SK-N-SH treated with all-trans-retinoic acid at 6 μM for 48 hours (cell line): ENCODE results near the gene PHPT1.

ENCODE experiments used
- ARNTL ChIP-seq: fragments of 450-650 bp; formaldehyde crosslinking; IDR thresholded peaks from 2 replicates; pipeline ENCODE4 v1.5.0; 2020; ENCODE audit warnings: low read depth, mild to moderate bottlenecking, moderate library complexity, borderline replicate concordance
- BACH2 ChIP-seq: fragments of 250-450 bp; sonication (Bioruptor Pico); IDR thresholded peaks from 2 replicates; pipeline ENCODE4 v1.9.0; 2021; ENCODE audit warnings: mild to moderate bottlenecking, borderline replicate concordance
- CREB5 ChIP-seq: fragments of 250-450 bp; sonication (Bioruptor Pico); IDR thresholded peaks from 2 replicates; pipeline ENCODE4 v1.5.1; 2020; ENCODE audit warnings: low read depth, mild to moderate bottlenecking, moderate library complexity
- GLIS3 ChIP-seq: fragments of 250-450 bp; sonication (Bioruptor Pico); IDR thresholded peaks from 2 replicates; pipeline ENCODE4 v1.5.0; 2020; ENCODE audit warnings: mild to moderate bottlenecking, moderate library complexity
- ISL1 ChIP-seq: fragments of 250-450 bp; sonication (Bioruptor Pico); IDR thresholded peaks from 2 replicates; pipeline ENCODE4 v2.1.2; 2022; ENCODE audit warnings: mild to moderate bottlenecking, moderate library complexity
- POU6F1 ChIP-seq: fragments of 250-450 bp; sonication (Bioruptor Pico); IDR thresholded peaks from 2 replicates; pipeline ENCODE4 v1.8.0; 2021; ENCODE audit warnings: low read depth, mild to moderate bottlenecking, moderate library complexity, borderline replicate concordance
- RARB ChIP-seq: fragments of 250-450 bp; sonication (Bioruptor Pico); IDR thresholded peaks from 2 replicates; pipeline ENCODE4 v1.8.0; 2021; ENCODE audit warnings: mild to moderate bottlenecking, moderate library complexity
- TOX ChIP-seq: fragments of 250-450 bp; sonication (Bioruptor Pico); IDR thresholded peaks from 2 replicates; pipeline ENCODE4 v1.8.0; 2021; ENCODE audit warnings: mild to moderate bottlenecking, moderate library complexity, borderline replicate concordance
- TSHZ2 ChIP-seq: fragments of 250-450 bp; sonication (Bioruptor Pico); IDR thresholded peaks from 2 replicates; pipeline ENCODE4 v1.5.0; 2020; ENCODE audit warnings: mild to moderate bottlenecking, moderate library complexity
- ZC3H10 ChIP-seq: fragments of 250-450 bp; sonication (Bioruptor Pico); IDR thresholded peaks from 2 replicates; pipeline ENCODE4 v1.5.1; 2021; ENCODE audit warnings: mild to moderate bottlenecking, moderate library complexity
- ZFP3 ChIP-seq: fragments of 250-450 bp; sonication (Bioruptor Pico); IDR thresholded peaks from 2 replicates; pipeline ENCODE4 v1.5.0; 2020; ENCODE audit warnings: mild to moderate bottlenecking, moderate library complexity
- ZFP30 ChIP-seq: fragments of 450-650 bp; formaldehyde crosslinking; IDR thresholded peaks from 2 replicates; pipeline ENCODE4 v1.5.0; 2022; ENCODE audit warnings: mild to moderate bottlenecking, moderate library complexity
- ZNF565 ChIP-seq: fragments of 450-650 bp; formaldehyde crosslinking; conservative IDR thresholded peaks from 2 replicates; pipeline ENCODE4 v1.5.0; 2020; ENCODE audit warnings: low read depth, mild to moderate bottlenecking, moderate library complexity
- ZNF8 ChIP-seq: fragments of 450-650 bp; formaldehyde crosslinking; IDR thresholded peaks from 2 replicates; pipeline ENCODE4 v1.5.0; 2020; ENCODE audit warnings: mild to moderate bottlenecking, moderate library complexity

GRCh38 chr9:136808075-136808805 is 41.0 kb upstream of the PHPT1 start:
- no peak for TF ChIP-seq POU6F1 (CRISPR knock-in tag)
- no peak for TF ChIP-seq ZFP3 (CRISPR knock-in tag)
- no peak for TF ChIP-seq TOX (CRISPR knock-in tag)
- TF ChIP-seq RARB: no peak
- TF ChIP-seq ZNF565 (CRISPR knock-in tag): no peak
- TF ChIP-seq BACH2 (CRISPR knock-in tag): no peak
- no peak for TF ChIP-seq ZNF8 (CRISPR knock-in tag)
- TF ChIP-seq ISL1: no peak
- no peak for TF ChIP-seq ZC3H10 (CRISPR knock-in tag)
- no peak for TF ChIP-seq TSHZ2
- TF ChIP-seq ARNTL (CRISPR knock-in tag): no peak
- TF ChIP-seq CREB5: no peak
- TF ChIP-seq ZFP30 (CRISPR knock-in tag): no peak
- TF ChIP-seq GLIS3 (CRISPR knock-in tag): no peak
